Neural crest cell (in vitro differentiated cells): ENCODE results near the gene VWA7. TPM values are rescaled to one million over a fixed set of nuclear protein-coding genes. Genes with fewer than 3 reads are reported as not detected.

ENCODE experiments used
- DNase-seq: peaks from one replicate; pipeline ENCODE4 v3.0.0; 2021; ENCODE audit warnings: low read depth, mixed read lengths, low spot score
- H3K27ac Mint-ChIP-seq: one replicate; pipeline ENCODE4 v1.8.0; 2021; ENCODE audit warnings: mild to moderate bottlenecking, mixed read lengths; ENCODE audit not compliant: unreplicated experiment
- H3K27me3 Mint-ChIP-seq: 2 replicates; pipeline ENCODE4 v1.8.0; 2021; ENCODE audit warnings: low read depth, mild to moderate bottlenecking, mixed read lengths
- H3K36me3 Mint-ChIP-seq: 2 replicates; pipeline ENCODE4 v1.8.0; 2021; ENCODE audit warnings: low read depth, mild to moderate bottlenecking, mixed read lengths
- H3K4me1 Mint-ChIP-seq: 2 replicates; pipeline ENCODE4 v1.8.0; 2021; ENCODE audit warnings: mixed read lengths
- H3K4me3 Mint-ChIP-seq: one replicate; pipeline ENCODE4 v1.8.0; 2021; ENCODE audit warnings: mild to moderate bottlenecking, mixed read lengths
- H3K9me3 Mint-ChIP-seq: 2 replicates; pipeline ENCODE4 v1.8.0; 2021; ENCODE audit warnings: mixed read lengths
- total RNA-seq: library from RNA; stranded (reverse); gene quantifications from 2 replicates; pipeline ENCODE4 v1.2.1, GENCODE V29; 2021
- TF ChIP-seq, protein P1 (sequence below): fragments of 200-600 bp; sonication (generic); conservative IDR thresholded peaks from 2 replicates; pipeline ENCODE4 v1.5.0; 2021; ENCODE audit warnings: antibody characterized with exemption, mild to moderate bottlenecking

Gene VWA7
- total RNA-seq, 1 donor from 2014 or later: 2.7 TPM

DNA sequence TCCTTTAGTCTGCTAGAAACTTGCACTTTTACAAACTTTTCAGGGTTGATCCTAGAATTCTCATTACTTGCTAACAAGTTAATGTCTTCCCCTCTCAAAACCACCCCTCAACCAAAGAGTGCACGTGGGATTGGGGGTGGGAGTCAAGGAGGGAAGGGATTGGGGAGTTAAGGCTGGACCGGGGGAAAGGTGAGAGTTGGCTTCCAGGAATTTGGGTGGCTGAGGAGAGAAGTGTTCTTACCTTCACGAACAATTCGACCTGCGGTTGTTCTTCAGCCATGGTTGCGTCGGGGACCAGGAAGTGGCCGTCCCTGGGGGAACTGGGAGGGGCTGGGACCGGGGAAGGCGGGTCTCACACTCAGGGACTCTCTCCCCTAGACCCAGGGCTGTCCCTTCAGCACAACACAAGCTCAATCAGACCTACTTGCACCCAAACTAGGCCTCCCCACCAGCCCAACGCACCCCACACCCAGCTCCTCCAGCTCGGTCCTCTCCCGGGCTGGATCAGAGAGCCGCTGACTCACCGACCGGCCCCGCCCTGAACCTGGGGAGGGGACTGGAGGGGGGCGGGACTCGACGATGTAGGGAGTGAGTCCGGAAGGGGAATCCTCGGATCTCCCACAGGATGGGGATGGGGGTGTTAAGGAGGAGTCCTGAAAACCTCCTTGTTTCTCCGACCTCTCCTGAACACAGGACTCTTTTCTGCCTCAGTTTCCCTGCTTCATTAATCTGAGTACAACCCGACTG, 40.9 kb downstream of the VWA7 start, which contains the start of gene CLIC1:
Gene CLIC1 (minus strand): TSS at position 510 of the 747 bp plus-strand sequence. CDS start 230 bp downstream, at position 280.
- H3K27me3 Mint-ChIP-seq: no peaks in the 10 kb centered on the region
- peaks cover 79% of the 10 kb centered on the region for H3K4me1 Mint-ChIP-seq
- no peaks in the 10 kb centered on the region for H3K9me3 Mint-ChIP-seq
- TF ChIP-seq, protein P1, sequence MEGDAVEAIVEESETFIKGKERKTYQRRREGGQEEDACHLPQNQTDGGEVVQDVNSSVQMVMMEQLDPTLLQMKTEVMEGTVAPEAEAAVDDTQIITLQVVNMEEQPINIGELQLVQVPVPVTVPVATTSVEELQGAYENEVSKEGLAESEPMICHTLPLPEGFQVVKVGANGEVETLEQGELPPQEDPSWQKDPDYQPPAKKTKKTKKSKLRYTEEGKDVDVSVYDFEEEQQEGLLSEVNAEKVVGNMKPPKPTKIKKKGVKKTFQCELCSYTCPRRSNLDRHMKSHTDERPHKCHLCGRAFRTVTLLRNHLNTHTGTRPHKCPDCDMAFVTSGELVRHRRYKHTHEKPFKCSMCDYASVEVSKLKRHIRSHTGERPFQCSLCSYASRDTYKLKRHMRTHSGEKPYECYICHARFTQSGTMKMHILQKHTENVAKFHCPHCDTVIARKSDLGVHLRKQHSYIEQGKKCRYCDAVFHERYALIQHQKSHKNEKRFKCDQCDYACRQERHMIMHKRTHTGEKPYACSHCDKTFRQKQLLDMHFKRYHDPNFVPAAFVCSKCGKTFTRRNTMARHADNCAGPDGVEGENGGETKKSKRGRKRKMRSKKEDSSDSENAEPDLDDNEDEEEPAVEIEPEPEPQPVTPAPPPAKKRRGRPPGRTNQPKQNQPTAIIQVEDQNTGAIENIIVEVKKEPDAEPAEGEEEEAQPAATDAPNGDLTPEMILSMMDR: no peak
- DNase-seq: peak; percentile 54
- H3K4me3 Mint-ChIP-seq: peak within 1 kb of the TSS; percentile 93
- H3K36me3 Mint-ChIP-seq: peaks cover 13% of the 10 kb centered on the region
- H3K27ac Mint-ChIP-seq: peak within 1 kb of the TSS; percentile 100

DNA sequence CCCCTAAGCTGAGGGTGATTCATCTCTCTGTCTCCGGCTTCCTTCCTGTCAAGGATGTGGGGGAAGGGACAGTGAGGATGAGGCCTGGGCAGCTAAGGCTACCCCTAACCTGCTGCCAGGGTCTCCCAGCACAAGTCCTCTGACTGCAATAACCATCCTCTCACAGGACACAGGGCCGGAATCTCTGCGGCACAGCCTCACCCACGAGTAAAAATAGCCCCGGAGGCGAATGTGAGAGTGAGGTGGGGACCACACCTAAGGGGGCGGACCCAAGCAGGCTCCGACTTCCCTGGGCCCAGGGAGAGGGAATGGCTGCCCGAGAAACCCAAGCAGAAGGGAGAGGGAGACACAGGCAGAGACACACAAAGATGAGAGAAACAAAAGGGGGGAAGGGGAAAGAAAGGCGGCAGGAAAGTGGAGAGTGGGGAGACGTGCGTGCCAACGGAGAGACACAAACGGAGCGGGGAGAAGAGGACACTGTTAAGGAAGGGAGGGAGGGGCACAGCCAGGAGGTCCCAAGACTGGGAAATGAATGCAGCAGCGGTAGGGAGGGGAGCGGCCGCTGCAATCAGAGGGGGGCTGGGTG, 42.2 kb downstream of the VWA7 start:
- no peak for DNase-seq
- Mint-ChIP-seq H3K27ac (peak overlapping the region; percentile 100), H3K36me3 (peaks cover 17% of the 10 kb centered on the region), H3K27me3 (no peaks in the 10 kb centered on the region), H3K4me3 (peak overlapping the region; percentile 93), H3K4me1 (peaks cover 79% of the 10 kb centered on the region), H3K9me3 (no peaks in the 10 kb centered on the region)
- TF ChIP-seq, protein P1: no peak

DNA sequence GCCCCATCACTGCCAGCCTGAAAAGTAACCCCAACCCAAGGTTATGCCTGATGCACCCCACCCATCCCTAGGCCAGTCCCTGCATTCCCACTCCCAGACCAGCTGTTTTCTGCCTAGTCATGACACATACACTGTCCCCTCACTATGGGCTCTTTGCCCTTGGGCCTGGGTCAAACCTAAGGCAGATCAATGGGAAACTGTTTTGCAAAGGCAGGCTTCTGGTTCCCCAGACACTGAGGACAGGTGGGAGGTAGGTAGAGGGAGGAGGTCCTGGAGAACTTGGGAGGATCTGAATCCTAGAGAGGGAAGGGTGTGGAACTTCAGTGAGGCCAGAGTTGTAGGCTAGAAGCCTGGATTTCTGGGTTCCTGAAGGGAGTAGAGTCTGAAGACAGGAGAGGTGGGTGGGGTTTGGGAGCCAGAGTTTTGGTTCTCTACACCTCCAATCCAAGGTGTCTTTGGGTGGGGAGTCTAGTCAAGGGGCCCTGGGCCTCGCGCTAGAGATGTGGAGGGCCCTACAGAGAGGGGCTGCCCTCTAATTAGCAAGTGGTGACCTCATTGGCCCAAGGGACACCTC, 42.8 kb downstream of the VWA7 start:
- Mint-ChIP-seq H3K9me3 (no peaks in the 10 kb centered on the region), H3K4me1 (peaks cover 75% of the 10 kb centered on the region), H3K36me3 (peaks cover 19% of the 10 kb centered on the region), H3K27me3 (peaks cover 2% of the 10 kb centered on the region), H3K27ac (peak overlapping the region; percentile 93), H3K4me3 (peak overlapping the region; percentile 93)
- no peak for DNase-seq
- TF ChIP-seq, protein P1: no peak

DNA sequence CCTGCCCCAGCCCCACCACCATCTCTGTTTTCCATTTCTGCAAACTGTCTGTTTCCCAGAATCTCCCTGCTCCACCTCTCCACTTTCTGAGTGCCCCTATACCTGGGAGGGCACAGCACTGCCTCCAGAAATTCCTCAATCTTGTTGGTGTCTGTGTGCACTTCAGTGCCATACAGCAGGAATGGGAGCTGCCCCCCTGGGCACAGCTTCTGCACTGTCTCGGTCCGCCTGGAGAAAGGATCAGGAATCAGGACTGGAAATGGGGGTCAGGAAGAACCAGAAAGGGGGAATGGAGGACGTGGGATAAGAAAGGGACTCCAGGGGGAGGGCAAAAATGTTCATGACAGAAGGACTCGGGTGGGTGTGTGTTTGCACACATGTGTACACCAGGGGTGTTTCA, 43.4 kb downstream of the VWA7 start:
- Mint-ChIP-seq H3K27ac (peak overlapping the region; percentile 43), H3K4me3 (peak overlapping the region; percentile 93), H3K36me3 (peaks cover 21% of the 10 kb centered on the region), H3K27me3 (peaks cover 4% of the 10 kb centered on the region), H3K9me3 (no peaks in the 10 kb centered on the region), H3K4me1 (peaks cover 75% of the 10 kb centered on the region)
- no peak for DNase-seq
- TF ChIP-seq, protein P1: no peak

DNA sequence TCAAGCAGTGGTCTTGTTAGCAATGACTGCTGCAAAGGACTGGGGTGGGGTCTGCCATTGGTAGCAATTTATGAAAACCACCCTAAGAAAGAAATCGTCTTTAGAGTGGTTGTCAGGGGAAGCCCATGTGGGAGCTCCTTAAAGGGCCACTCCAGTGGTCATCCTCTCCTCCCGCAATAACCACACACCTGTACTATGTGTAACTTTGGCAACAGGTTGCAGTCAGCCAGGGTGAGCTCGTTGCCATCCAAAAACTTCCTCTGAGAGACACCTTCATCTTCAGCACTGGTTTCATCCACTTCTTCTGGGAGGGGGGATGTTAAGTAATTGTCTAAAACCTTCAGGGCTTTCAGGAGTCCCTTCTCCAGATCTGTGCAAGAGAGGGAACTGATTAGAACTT, 45.1 kb downstream of the VWA7 start:
- peaks cover 62% of the 10 kb centered on the region for H3K4me1 Mint-ChIP-seq
- H3K9me3 Mint-ChIP-seq: no peaks in the 10 kb centered on the region
- H3K36me3 Mint-ChIP-seq: peaks cover 27% of the 10 kb centered on the region
- no peak overlapping the region for H3K27ac Mint-ChIP-seq
- peaks cover 4% of the 10 kb centered on the region for H3K27me3 Mint-ChIP-seq
- H3K4me3 Mint-ChIP-seq: peak overlapping the region; percentile 98
- TF ChIP-seq, protein P1: no peak
- DNase-seq: no peak
